GM23338 (cell line): ENCODE data around the gene SMIM13.

Experiments used
- CTCF ChIP-seq, 2 experiments: fragments of 200-600 bp in 1 of 2; sonication (generic) in 1 of 2; conservative IDR thresholded peaks; 2 replicates each; pipeline versions ENCODE4 v1.5.1 to v1.6.1; 2016 to 2017; ENCODE audit warnings: antibody characterized with exemption in 2 of 2, low read depth in 2 of 2, mild to moderate bottlenecking in 2 of 2, moderate library complexity in 1 of 2
- EZH2phosphoT487 ChIP-seq: fragments of 200-600 bp; sonication (generic); IDR thresholded peaks from one replicate; pipeline ENCODE4 v1.8.1; 2018; ENCODE audit warnings: antibody characterized with exemption; ENCODE audit not compliant: unreplicated experiment
- POLR2AphosphoS5 ChIP-seq: IDR thresholded peaks from 2 replicates; pipeline ENCODE4 v1.6.1; 2016; ENCODE audit warnings: antibody characterized with exemption, low read depth

GRCh38 chr6:11168091-11168635, 74.5 kb downstream of the SMIM13 start:
- TF ChIP-seq CTCF (conservative IDR thresholded peaks at IDR 0.05; ENCODE audit: low read depth in 2 of 2) (no peak), EZH2phosphoT487 (no peak), POLR2AphosphoS5 (no peak)
